Measurements from ENCODE around the gene STXBP1. TPM values are rescaled to one million over a fixed set of nuclear protein-coding genes. Genes with fewer than 3 reads are reported as not detected.
"Not testable (repeated sequence)": the region's sequence is repeated elsewhere in the genome, so short reads cannot be mapped to it uniquely, and the experiment has no call there.

The STXBP1 gene
- total RNA-seq, 1 experiment from 2014 or later, result 10.9 TPM

GRCh38 chr9:127578952-127579853, 32.9 kb upstream of the STXBP1 start:
- Histone ChIP-seq H3K9me3 (ENCODE audit: low read depth, low read length, poor library complexity, severe bottlenecking) (no peaks in the 10 kb centered on the region), H3K4me1 (ENCODE audit: insufficient read depth, low read length, poor library complexity, severe bottlenecking) (peaks cover 9% of the 10 kb centered on the region), H3K27me3 (replicated peaks; ENCODE audit: insufficient read depth, low read depth, low read length, poor library complexity) (no peaks in the 10 kb centered on the region), H3K4me3 (ENCODE audit: low read depth, low read length, poor library complexity, severe bottlenecking) (no peak overlapping the region), H3K36me3 (ENCODE audit: insufficient read depth, low read length, poor library complexity, severe bottlenecking) (no peaks in the 10 kb centered on the region), H3K27ac (ENCODE audit: low read depth, low read length, poor library complexity, severe bottlenecking) (no peak overlapping the region)
- ChIA-PET CTCF (no interaction called here), POLR2A (ENCODE audit: low non-redundant PET) (no interaction called here)
- TF ChIP-seq CTCF (conservative IDR thresholded peaks at IDR 0.05; ENCODE audit: low read depth, low read length) (peak; percentile 32; the same call in 1 of the 2 replicates), EZH2 (IDR thresholded peaks at IDR 0.05; ENCODE audit: borderline replicate concordance, low read depth, low read length, poor library complexity, severe bottlenecking) (no peak)
- intact Hi-C loops (cut with micrococcal nuclease; ENCODE audit: unreplicated experiment), result no loop called here
- peak; percentile 48 for DNase-seq (ENCODE audit: low spot score)
- no TSS peak for BruUV-seq (replicated peaks)

GRCh38 chr9:127580366-127580765, 31.7 kb upstream of the STXBP1 start:
- BruUV-seq (replicated peaks), result no TSS peak
- POLR2A ChIA-PET (ENCODE audit: low non-redundant PET), result no interaction called here
- Histone ChIP-seq H3K4me1 (ENCODE audit: insufficient read depth, low read length, poor library complexity, severe bottlenecking) (peaks cover 9% of the 10 kb centered on the region), H3K27ac (ENCODE audit: low read depth, low read length, poor library complexity, severe bottlenecking) (no peak overlapping the region), H3K4me3 (ENCODE audit: low read depth, low read length, poor library complexity, severe bottlenecking) (no peak overlapping the region), H3K27me3 (replicated peaks; ENCODE audit: insufficient read depth, low read depth, low read length, poor library complexity) (no peaks in the 10 kb centered on the region), H3K9me3 (ENCODE audit: low read depth, low read length, poor library complexity, severe bottlenecking) (no peaks in the 10 kb centered on the region), H3K36me3 (ENCODE audit: insufficient read depth, low read length, poor library complexity, severe bottlenecking) (no peaks in the 10 kb centered on the region)
- TF ChIP-seq CTCF (conservative IDR thresholded peaks at IDR 0.05; ENCODE audit: low read depth, low read length) (0 out of 2 replicates have a peak, but pooled peaks have one; percentile 1), EZH2 (IDR thresholded peaks at IDR 0.05; ENCODE audit: borderline replicate concordance, low read depth, low read length, poor library complexity, severe bottlenecking) (no peak)
- no peak for DNase-seq (ENCODE audit: low spot score)
- intact Hi-C loops (cut with micrococcal nuclease; ENCODE audit: unreplicated experiment), result no loop called here
- CTCF ChIA-PET, result interaction anchor here (0.7 kb wide), 1 partner anchor 18 kb away, joined by 3 read pairs; no protein-coding TSS in a partner anchor

- Histone ChIP-seq H3K27ac (ENCODE audit: low read depth, low read length, poor library complexity, severe bottlenecking) (no peak overlapping the region), H3K4me1 (ENCODE audit: insufficient read depth, low read length, poor library complexity, severe bottlenecking) (peaks cover 9% of the 10 kb centered on the region), H3K27me3 (replicated peaks; ENCODE audit: insufficient read depth, low read depth, low read length, poor library complexity) (no peaks in the 10 kb centered on the region), H3K4me3 (ENCODE audit: low read depth, low read length, poor library complexity, severe bottlenecking) (no peak overlapping the region), H3K36me3 (ENCODE audit: insufficient read depth, low read length, poor library complexity, severe bottlenecking) (no peaks in the 10 kb centered on the region), H3K9me3 (ENCODE audit: low read depth, low read length, poor library complexity, severe bottlenecking) (no peaks in the 10 kb centered on the region)
- intact Hi-C loops (cut with micrococcal nuclease; ENCODE audit: unreplicated experiment), result no loop called here
- ChIA-PET CTCF (no interaction called here), POLR2A (ENCODE audit: low non-redundant PET) (no interaction called here)
- no peak for TF ChIP-seq EZH2 (IDR thresholded peaks at IDR 0.05; ENCODE audit: borderline replicate concordance, low read depth, low read length, poor library complexity, severe bottlenecking)
- no peak for TF ChIP-seq CTCF (conservative IDR thresholded peaks at IDR 0.05; ENCODE audit: low read depth, low read length)
- DNase-seq (ENCODE audit: low spot score), result no peak
- no TSS peak for BruUV-seq (replicated peaks)
These were observed 31.1 kb upstream of the STXBP1 start for GRCh38 chr9:127580879-127581475.

GRCh38 chr9:127584474-127584805, 27.6 kb upstream of the STXBP1 start:
- not testable (repeated sequence) for BruUV-seq (replicated peaks)
- CTCF ChIA-PET, result interaction anchor here (0.7 kb wide), 2 partner anchors 59 to 261 kb away, joined by 5 to 7 read pairs; no protein-coding TSS in a partner anchor

More at GRCh38 chr9:127584474-127584805, 27.6 kb upstream of the STXBP1 start:
- H3K4me1 ChIP-seq (ENCODE audit: insufficient read depth, low read length, poor library complexity, severe bottlenecking); intact Hi-C loops (cut with micrococcal nuclease; ENCODE audit: unreplicated experiment); H3K36me3 ChIP-seq (ENCODE audit: insufficient read depth, low read length, poor library complexity, severe bottlenecking); H3K9me3 ChIP-seq (ENCODE audit: low read depth, low read length, poor library complexity, severe bottlenecking); H3K4me3 ChIP-seq (ENCODE audit: low read depth, low read length, poor library complexity, severe bottlenecking); H3K27ac ChIP-seq (ENCODE audit: low read depth, low read length, poor library complexity, severe bottlenecking); DNase-seq (ENCODE audit: low spot score); H3K27me3 ChIP-seq (replicated peaks; ENCODE audit: insufficient read depth, low read depth, low read length, poor library complexity): not testable (repeated sequence)
- POLR2A ChIA-PET (ENCODE audit: low non-redundant PET), result interaction anchor here (0.7 kb wide), 1 partner anchor 133 kb away, joined by 4 read pairs; no protein-coding TSS in a partner anchor
